Activated CD4-positive, alpha-beta memory T cell treated with anti-CD3 and anti-CD28 coated beads, Interleukin-2, amount 10 ng/mL, durations not matched to agents 7 days and 5 days (primary cell): ENCODE measurements around the gene STMN1. TPM values are rescaled to one million over a fixed set of nuclear protein-coding genes. Genes with fewer than 3 reads are reported as not detected.

Experiments
- CTCF ChIA-PET: fragments of 350-600 bp; sonication (Branson Sonifier 250); formaldehyde crosslinking; loops from one replicate; lab custom pipeline; 2021; ENCODE audit warnings: antibody characterized with exemption, inconsistent platforms; lab: Charles Lee
- POLR2A ChIA-PET: fragments of 350-600 bp; sonication (Branson Sonifier 250); formaldehyde crosslinking; loops from one replicate; lab custom pipeline; 2021; ENCODE audit warnings: antibody characterized with exemption; lab: Charles Lee
- DNase-seq: peaks from one replicate; pipeline ENCODE4 v3.0.0-alpha.2; 2020
- H3K27ac Mint-ChIP-seq: one replicate; pipeline ENCODE4 v1.8.0; 2021; ENCODE audit warnings: mild to moderate bottlenecking, mixed read lengths
- H3K27me3 Mint-ChIP-seq: one replicate; pipeline ENCODE4 v1.8.0; 2021; ENCODE audit warnings: mixed read lengths
- H3K36me3 Mint-ChIP-seq: one replicate; pipeline ENCODE4 v1.8.0; 2021; ENCODE audit warnings: low read depth, mixed read lengths
- H3K4me1 Mint-ChIP-seq: one replicate; pipeline ENCODE4 v1.8.0; 2021; ENCODE audit warnings: mixed read lengths
- H3K4me3 Mint-ChIP-seq: one replicate; pipeline ENCODE4 v1.8.0; 2021; ENCODE audit warnings: mild to moderate bottlenecking, mixed read lengths
- H3K9me3 Mint-ChIP-seq: one replicate; pipeline ENCODE4 v1.8.0; 2021; ENCODE audit warnings: mixed read lengths
- total RNA-seq, 2 experiments: library from RNA; stranded (reverse); gene quantifications; one replicate each; pipeline ENCODE4 v1.2.3, GENCODE V29; 2021

The STMN1 gene
- total RNA-seq, 2 experiments from 2014 or later: 610 to 616 TPM

DNA sequence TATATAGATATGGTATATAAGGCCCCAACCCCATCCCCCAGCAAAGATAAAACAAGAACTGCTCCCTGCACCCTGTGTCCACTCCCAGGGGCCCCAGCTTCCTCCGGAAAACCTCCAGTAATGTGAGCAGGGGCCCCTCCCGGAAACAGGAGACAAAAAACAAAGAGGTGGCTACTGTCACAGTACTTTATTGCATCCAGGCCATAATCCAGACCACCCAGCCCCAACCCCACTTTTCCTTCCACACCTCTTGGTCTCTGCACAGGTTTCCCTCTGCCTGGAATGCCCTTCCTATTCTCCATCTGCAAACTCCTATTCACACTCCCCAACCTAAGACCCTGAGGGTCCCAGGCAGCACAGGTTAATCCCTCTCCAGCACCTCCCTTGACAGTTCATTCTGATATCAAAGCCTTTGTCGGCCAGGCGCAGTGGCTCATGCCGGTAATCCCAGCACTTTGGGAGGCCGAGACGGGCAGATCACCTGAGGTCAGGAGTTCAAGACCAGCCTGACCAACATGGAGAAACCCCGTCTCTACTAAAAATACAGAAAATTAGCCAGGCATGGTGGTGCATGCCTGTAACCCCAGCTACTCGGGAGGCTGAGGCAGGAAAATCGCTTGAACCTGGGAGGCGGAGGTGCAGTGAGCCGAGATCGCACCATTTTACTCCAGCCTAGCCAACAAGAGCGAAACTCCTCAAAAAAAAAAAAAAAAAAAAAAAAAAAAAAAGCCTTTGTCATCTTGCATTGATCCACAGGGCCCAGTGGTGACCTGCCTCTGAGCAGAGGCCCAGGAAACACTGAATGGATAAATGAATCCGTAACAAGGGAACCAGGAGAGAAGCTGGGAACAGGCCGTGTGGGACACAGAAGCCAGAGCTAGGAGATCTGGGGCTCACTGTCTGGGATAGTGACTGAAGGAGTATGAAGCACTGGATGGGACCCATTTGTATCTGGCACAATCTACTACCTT lies 44.6 kb downstream of the STMN1 start:
- Mint-ChIP-seq H3K27ac (peak overlapping the region; percentile 16), H3K4me1 (peaks cover 24% of the 10 kb centered on the region), H3K27me3 (no peaks in the 10 kb centered on the region), H3K9me3 (no peaks in the 10 kb centered on the region), H3K4me3 (no peak overlapping the region), H3K36me3 (no peaks in the 10 kb centered on the region)
- CTCF ChIA-PET: interaction anchor here (0.5 kb wide), 1 partner anchor 454 kb away, joined by 3 read pairs; no protein-coding TSS in a partner anchor
- POLR2A ChIA-PET: interaction anchor here (0.8 to 1.9 kb wide), 3 partner anchors 9 to 21 kb away, joined by 3 to 4 read pairs (median 3); partner anchors contain the start of gene PAQR7
- no peak for DNase-seq

DNA sequence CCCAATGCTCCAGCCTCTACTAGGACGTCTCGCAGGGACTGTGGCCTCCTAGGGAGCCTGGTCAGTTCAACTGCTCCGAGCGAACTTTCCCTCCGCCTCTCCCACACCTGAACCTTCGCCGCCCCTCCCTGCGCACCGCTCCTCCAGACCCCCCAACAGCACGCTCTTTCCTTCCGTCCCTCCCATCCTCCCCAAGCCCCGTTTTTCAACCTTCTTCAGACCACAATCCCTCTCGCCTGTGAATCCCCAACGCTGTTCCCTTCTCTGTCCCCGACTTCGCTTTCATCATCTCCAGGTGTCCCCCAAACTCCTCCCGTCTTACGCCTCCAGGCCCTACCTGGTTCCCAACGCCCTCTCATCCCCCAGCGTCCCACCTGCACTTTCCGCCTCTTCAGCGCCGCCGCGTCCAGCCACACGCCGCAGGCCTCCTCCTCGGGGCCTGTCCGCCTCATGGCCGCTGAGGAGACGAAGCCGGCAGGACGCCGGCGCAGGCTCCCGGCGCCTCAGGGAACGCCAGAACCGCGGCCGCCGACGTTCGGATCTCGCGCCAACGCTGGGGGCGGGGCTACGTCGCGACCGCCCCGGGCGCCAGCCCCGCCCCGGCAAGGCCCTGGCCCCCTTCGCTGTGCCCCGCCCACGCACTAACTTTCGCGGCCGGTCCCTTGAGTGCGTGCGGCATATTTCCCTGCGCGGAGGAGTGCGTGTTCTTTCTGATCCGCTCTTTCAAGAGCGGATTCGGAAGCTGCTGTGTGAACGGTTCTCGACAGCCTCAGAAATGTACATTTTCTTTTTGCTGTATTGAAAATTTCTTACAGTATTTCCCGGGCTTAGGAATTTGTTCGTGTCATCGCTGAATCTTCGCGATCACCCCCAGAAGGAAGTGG lies 47.1 kb downstream of the STMN1 start, which contains the start of gene AUNIP:
AUNIP (minus strand) TSS at position 552 of the 884 bp plus-strand sequence; CDS start at position 452, 100 bp downstream.
- ChIA-PET CTCF (no interaction called here), POLR2A (interaction anchor here (0.5 to 2.4 kb wide), 6 partner anchors 11 to 46 kb away, joined by 3 to 7 read pairs (median 4); partner anchors contain the start of genes MTFR1L and PAQR7)
- Mint-ChIP-seq H3K27ac (peak within 1 kb of the TSS; percentile 92), H3K36me3 (peaks cover 5% of the 10 kb centered on the region), H3K9me3 (no peaks in the 10 kb centered on the region), H3K4me1 (peaks cover 24% of the 10 kb centered on the region), H3K27me3 (no peaks in the 10 kb centered on the region), H3K4me3 (peak within 1 kb of the TSS; percentile 94)
- peak; percentile 91 for DNase-seq

DNA sequence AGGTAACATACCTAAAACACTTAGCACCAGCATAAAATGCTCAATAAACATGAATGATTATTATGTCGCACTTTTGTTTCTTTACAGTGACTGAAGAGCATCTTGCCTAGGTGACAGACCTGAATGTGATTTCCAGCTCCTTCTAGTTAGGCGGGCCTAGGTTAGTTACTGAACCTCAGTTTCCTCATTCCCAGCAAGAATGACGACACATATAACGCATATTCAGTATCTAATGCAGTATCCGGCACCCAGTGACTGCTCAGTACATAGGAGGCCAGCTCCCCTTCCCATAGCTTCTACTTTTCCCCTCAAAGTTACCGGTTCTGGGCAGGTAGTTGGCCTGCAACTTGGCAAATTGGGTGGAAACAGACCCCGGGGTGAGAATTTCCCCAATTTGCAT lies 47.7 kb downstream of the STMN1 start:
- Mint-ChIP-seq H3K27ac (peak overlapping the region; percentile 35), H3K9me3 (no peaks in the 10 kb centered on the region), H3K4me3 (peak overlapping the region; percentile 94), H3K27me3 (no peaks in the 10 kb centered on the region), H3K4me1 (peaks cover 24% of the 10 kb centered on the region), H3K36me3 (peaks cover 5% of the 10 kb centered on the region)
- ChIA-PET POLR2A (interaction anchor here (0.6 to 2.4 kb wide), 3 partner anchors 19 to 39 kb away, joined by 3 to 7 read pairs (median 5); partner anchors contain the start of gene MTFR1L), CTCF (no interaction called here)
- no peak for DNase-seq

DNA sequence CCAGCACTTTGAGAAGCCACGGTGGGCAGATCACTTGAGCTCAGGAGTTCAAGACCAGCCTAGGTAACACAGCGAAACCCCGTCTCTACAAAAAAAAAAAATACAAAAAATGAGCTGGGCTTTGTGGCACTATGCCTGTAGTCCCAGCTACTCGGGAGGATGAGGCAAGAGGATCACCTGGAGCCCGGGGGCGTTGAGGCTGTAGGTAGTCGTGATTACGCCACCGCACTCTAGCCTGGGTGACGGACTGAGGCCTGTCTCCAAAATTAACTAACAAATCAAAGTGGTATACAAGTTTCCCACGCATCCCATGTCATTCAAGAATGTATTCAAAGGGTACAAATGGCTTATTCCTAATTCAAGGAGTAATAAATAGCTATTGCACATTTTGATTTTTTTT lies 49.4 kb downstream of the STMN1 start:
- Mint-ChIP-seq H3K4me3 (no peak overlapping the region), H3K27ac (no peak overlapping the region), H3K9me3 (no peaks in the 10 kb centered on the region), H3K27me3 (no peaks in the 10 kb centered on the region), H3K4me1 (peaks cover 24% of the 10 kb centered on the region), H3K36me3 (peaks cover 7% of the 10 kb centered on the region)
- POLR2A ChIA-PET: interaction anchor here (1.0 to 2.4 kb wide), 2 partner anchors 13 to 35 kb away, joined by 4 to 7 read pairs; no protein-coding TSS in a partner anchor
- DNase-seq: no peak
- CTCF ChIA-PET: no interaction called here

DNA sequence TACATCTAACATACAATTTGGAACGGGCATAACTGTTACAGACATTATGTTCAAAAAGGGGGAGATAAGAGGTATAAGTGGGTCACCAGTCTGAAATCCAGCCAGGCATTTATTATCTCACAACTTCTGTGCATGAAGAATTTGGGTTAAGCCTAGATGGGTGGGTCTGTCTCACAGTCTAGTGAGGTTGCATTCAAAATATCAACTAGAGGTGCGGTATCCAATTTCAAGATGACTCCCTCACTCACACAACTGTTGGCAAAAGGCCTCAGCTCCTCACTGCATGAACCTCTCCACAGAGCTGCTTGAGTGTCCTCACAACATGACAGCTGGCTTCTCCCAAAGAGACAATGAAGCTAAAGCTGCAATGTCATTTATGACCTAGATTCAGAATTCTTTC lies 51.7 kb downstream of the STMN1 start:
- Mint-ChIP-seq H3K27ac (no peak overlapping the region), H3K4me1 (peaks cover 12% of the 10 kb centered on the region), H3K27me3 (no peaks in the 10 kb centered on the region), H3K4me3 (no peak overlapping the region), H3K36me3 (peaks cover 19% of the 10 kb centered on the region), H3K9me3 (no peaks in the 10 kb centered on the region)
- ChIA-PET POLR2A (no interaction called here), CTCF (interaction anchor here (1.1 to 1.3 kb wide), 2 partner anchors 41 to 315 kb away, joined by 3 read pairs; partner anchors contain the start of gene ZNF593)
- DNase-seq: no peak

Other genes with a start within 250 kb of the STMN1 start
- 1 to 10 TPM; 5.9 to 6.0 TPM for gene SELENON, start 106.2 kb downstream of the STMN1 start, total RNA-seq
- 10 to 100 TPM; 36.6 to 37.7 TPM for gene MTFR1L, start 86.5 kb downstream of the STMN1 start, total RNA-seq
- 1 to 10 TPM; 5.2 to 5.4 TPM for gene AUNIP, start 47.0 kb downstream of the STMN1 start, total RNA-seq
- 1 to 10 TPM; 1.4 TPM for gene PAQR7, start 30.7 kb downstream of the STMN1 start, total RNA-seq
- 10 to 100 TPM in 1 of 2 experiments, 1 to 10 TPM in 1; 9.4 to 10.1 TPM for gene PAFAH2, start 91.6 kb upstream of the STMN1 start, total RNA-seq
- not detected for gene EXTL1, start 115.4 kb upstream of the STMN1 start, total RNA-seq
- not detected for gene SLC30A2, start 139.7 kb upstream of the STMN1 start, total RNA-seq
- gene TRIM63, start 161.2 kb upstream of the STMN1 start, total RNA-seq: under 1 TPM; 0.25 to 0.33 TPM
- 10 to 100 TPM; 21.3 to 22.7 TPM for gene PDIK1L, start 205.4 kb upstream of the STMN1 start, total RNA-seq